Mesenchymal stem cell (in vitro differentiated cells and primary cell): ENCODE measurements around the gene CDA.

ENCODE experiments used
- DNase-seq: peaks from one replicate; pipeline ENCODE4 v3.0.0-alpha.2; 2013
- H2AFZ ChIP-seq: one replicate; pipeline ENCODE4 v1.6.1; 2013; ENCODE audit warnings: low read depth, mild to moderate bottlenecking, control low read depth, inconsistent platforms, low read length, moderate library complexity
- H2AK5ac ChIP-seq: 2 replicates; pipeline ENCODE4 v1.6.1; 2013; ENCODE audit warnings: low read length, moderate library complexity, mild to moderate bottlenecking, inconsistent platforms; ENCODE audit not compliant: severe bottlenecking
- H2BK120ac ChIP-seq: one replicate; pipeline ENCODE4 v1.6.1; 2013; ENCODE audit warnings: low read depth, mild to moderate bottlenecking, inconsistent platforms, low read length, moderate library complexity
- H2BK12ac ChIP-seq, 2 experiments: one replicate each; pipeline ENCODE4 v1.6.1; 2013; ENCODE audit warnings: inconsistent platforms in 2 of 2, low read length in 2 of 2, mild to moderate bottlenecking in 2 of 2, moderate library complexity in 2 of 2, control low read depth in 1 of 2
- H2BK15ac ChIP-seq: one replicate; pipeline ENCODE4 v1.6.1; 2013; ENCODE audit warnings: mild to moderate bottlenecking, low read depth, inconsistent platforms; ENCODE audit not compliant: poor library complexity, severe bottlenecking
- H2BK5ac ChIP-seq: 2 replicates; pipeline ENCODE4 v1.6.1; 2013; ENCODE audit warnings: low read depth, mild to moderate bottlenecking, low read length, control low read depth, inconsistent platforms; ENCODE audit not compliant: poor library complexity, severe bottlenecking
- H3K14ac ChIP-seq, 2 experiments: one replicate each; pipeline ENCODE4 v1.6.1; 2013; ENCODE audit warnings: inconsistent platforms in 2 of 2, low read length in 2 of 2, control low read depth in 1 of 2, mild to moderate bottlenecking in 1 of 2, moderate library complexity in 1 of 2
- H3K18ac ChIP-seq, 2 experiments: one replicate each; pipeline ENCODE4 v1.6.1; 2013; ENCODE audit warnings: inconsistent platforms in 2 of 2, low read length in 2 of 2, control low read depth in 1 of 2, low read depth in 1 of 2, mild to moderate bottlenecking in 1 of 2
- H3K23ac ChIP-seq, 2 experiments: one replicate each; pipeline ENCODE4 v1.6.1; 2013; ENCODE audit warnings: inconsistent platforms in 2 of 2, low read length in 2 of 2, mild to moderate bottlenecking in 2 of 2, moderate library complexity in 2 of 2, control low read depth in 1 of 2
- H3K27ac ChIP-seq: 2 replicates; pipeline ENCODE4 v1.5.1; 2013; ENCODE audit warnings: mild to moderate bottlenecking, moderate library complexity, low read length, control low read depth, inconsistent platforms; ENCODE audit not compliant: poor library complexity, severe bottlenecking
- H3K27me3 ChIP-seq, 2 experiments: 2 replicates each; pipeline versions ENCODE4 v1.6.1 to v1.7.0; 2013; ENCODE audit warnings: low read length in 2 of 2, mild to moderate bottlenecking in 2 of 2, moderate library complexity in 2 of 2, control low read depth in 1 of 2, inconsistent platforms in 1 of 2; ENCODE audit not compliant: control insufficient read depth in 1 of 2, insufficient read depth in 1 of 2
- H3K36me3 ChIP-seq, 2 experiments: 2 replicates each; pipeline versions ENCODE4 v1.6.1 to v1.7.0; 2013; ENCODE audit warnings: low read length in 2 of 2, control low read depth in 1 of 2, inconsistent platforms in 1 of 2, low read depth in 1 of 2, mild to moderate bottlenecking in 1 of 2; ENCODE audit not compliant: insufficient read depth in 2 of 2, control insufficient read depth in 1 of 2
- H3K4ac ChIP-seq, 2 experiments: one replicate each; pipeline ENCODE4 v1.6.1; 2013; ENCODE audit warnings: inconsistent platforms in 2 of 2, low read length in 2 of 2, mild to moderate bottlenecking in 2 of 2, moderate library complexity in 2 of 2, control low read depth in 1 of 2, low read depth in 1 of 2
- H3K4me1 ChIP-seq: 2 replicates; pipeline ENCODE4 v1.6.1; 2013; ENCODE audit warnings: low read depth, low read length, control low read depth; ENCODE audit not compliant: control insufficient read depth, insufficient read depth
- H3K4me2 ChIP-seq: 2 replicates; pipeline ENCODE4 v1.6.1; 2013; ENCODE audit warnings: low read length, mild to moderate bottlenecking, inconsistent platforms; ENCODE audit not compliant: poor library complexity, severe bottlenecking
- H3K4me3 ChIP-seq, 2 experiments: 2 replicates each; pipeline versions ENCODE4 v1.5.1 to v1.7.0; 2013; ENCODE audit warnings: low read length in 2 of 2, mild to moderate bottlenecking in 2 of 2, control low read depth in 1 of 2, low read depth in 1 of 2; ENCODE audit not compliant: insufficient read depth in 1 of 2
- H3K79me1 ChIP-seq: replicated peaks from 2 replicates; pipeline ENCODE4 v1.6.1; 2013; ENCODE audit warnings: mild to moderate bottlenecking, control low read depth, low read length, inconsistent platforms; ENCODE audit not compliant: poor library complexity, severe bottlenecking
- H3K9ac ChIP-seq: 2 replicates; pipeline ENCODE4 v1.7.0; 2013; ENCODE audit warnings: mild to moderate bottlenecking, low read length, moderate library complexity
- H3K9me3 ChIP-seq: 2 replicates; pipeline ENCODE4 v1.7.0; 2013; ENCODE audit warnings: mild to moderate bottlenecking, low read length; ENCODE audit not compliant: control insufficient read depth
- H4K8ac ChIP-seq: one replicate; pipeline ENCODE4 v1.6.1; 2013; ENCODE audit warnings: inconsistent platforms, mild to moderate bottlenecking, low read length, moderate library complexity
- H4K91ac ChIP-seq: one replicate; pipeline ENCODE4 v1.6.1; 2013; ENCODE audit warnings: mild to moderate bottlenecking, low read length, inconsistent platforms
- WGBS: methylation state at CpG from one replicate; pipeline ENCODE4 v1.1.7; 2013; ENCODE audit warnings: mixed read lengths; 5-methylcytosine and 5-hydroxymethylcytosine counted together

CDA gene

GRCh38 chr1:20601129-20601825, 12.4 kb downstream of the CDA start:
- no peak overlapping the region for H3K27ac ChIP-seq
- H3K14ac ChIP-seq: no peak overlapping the region
- no peak overlapping the region for H2AK5ac ChIP-seq
- no peak overlapping the region for H3K4me2 ChIP-seq
- H3K4me3 ChIP-seq: no peak overlapping the region
- 57% methylated on average over 3 of the region's 5 CpGs for WGBS
- DNase-seq: no peak
- no peaks in the 10 kb centered on the region for H3K27me3 ChIP-seq
- H3K18ac ChIP-seq: no peak overlapping the region
- H3K9me3 ChIP-seq: no peaks in the 10 kb centered on the region
- H2BK15ac ChIP-seq: no peak overlapping the region
- no peak overlapping the region for H2BK12ac ChIP-seq
- H3K9ac ChIP-seq: no peak overlapping the region
- no peak overlapping the region for H2BK5ac ChIP-seq
- H4K8ac ChIP-seq: no peak overlapping the region
- no peaks in the 10 kb centered on the region for H3K36me3 ChIP-seq
- H3K4me1 ChIP-seq: peaks cover 8% of the 10 kb centered on the region
- no peak overlapping the region for H3K4ac ChIP-seq
- H3K79me1 ChIP-seq: no peaks in the 10 kb centered on the region
- no peak overlapping the region for H3K23ac ChIP-seq
- H4K91ac ChIP-seq: no peak overlapping the region
- H2AFZ ChIP-seq: no peak overlapping the region
- no peak overlapping the region for H2BK120ac ChIP-seq

- H3K27ac ChIP-seq: no peak overlapping the region
- no peak overlapping the region for H3K4me2 ChIP-seq
- H3K14ac ChIP-seq: no peak overlapping the region
- no peak overlapping the region for H3K23ac ChIP-seq
- no peak overlapping the region for H3K4ac ChIP-seq
- no peaks in the 10 kb centered on the region for H3K9me3 ChIP-seq
- H2AFZ ChIP-seq: no peak overlapping the region
- no peak overlapping the region for H3K9ac ChIP-seq
- no peak overlapping the region for H2BK5ac ChIP-seq
- no peaks in the 10 kb centered on the region for H3K36me3 ChIP-seq
- H2BK15ac ChIP-seq: no peak overlapping the region
- peak overlapping the region in 1 of 2 experiments; percentile 61 for H2BK12ac ChIP-seq
- 100% methylated on average over 4 of the region's 4 CpGs for WGBS
- H2AK5ac ChIP-seq: no peak overlapping the region
- no peak overlapping the region for H3K4me3 ChIP-seq
- no peak overlapping the region for H4K91ac ChIP-seq
- no peaks in the 10 kb centered on the region for H3K79me1 ChIP-seq
- peaks cover 8% of the 10 kb centered on the region for H3K4me1 ChIP-seq
- DNase-seq: no peak
- no peak overlapping the region for H2BK120ac ChIP-seq
- no peaks in the 10 kb centered on the region for H3K27me3 ChIP-seq
- no peak overlapping the region for H4K8ac ChIP-seq
- peak overlapping the region in 1 of 2 experiments; percentile 29 for H3K18ac ChIP-seq
Measured at GRCh38 chr1:20602851-20603450, 14.1 kb downstream of the CDA start.

GRCh38 chr1:20603504-20604464, 14.9 kb downstream of the CDA start:
- H2AK5ac ChIP-seq: peak overlapping the region; percentile 64
- no peaks in the 10 kb centered on the region for H3K36me3 ChIP-seq
- H2BK12ac ChIP-seq: peak overlapping the region in 1 of 2 experiments; percentile 61
- H3K4ac ChIP-seq: no peak overlapping the region
- H2BK120ac ChIP-seq: no peak overlapping the region
- peak overlapping the region; percentile 7 for H3K27ac ChIP-seq
- H3K23ac ChIP-seq: no peak overlapping the region
- H3K4me1 ChIP-seq: peaks cover 8% of the 10 kb centered on the region
- peak overlapping the region; percentile 29 for H3K9ac ChIP-seq
- peak; percentile 88 for DNase-seq
- H3K9me3 ChIP-seq: no peaks in the 10 kb centered on the region
- no peak overlapping the region for H3K4me2 ChIP-seq
- H3K27me3 ChIP-seq: no peaks in the 10 kb centered on the region
- H3K4me3 ChIP-seq: no peak overlapping the region
- no peak overlapping the region for H2AFZ ChIP-seq
- H3K79me1 ChIP-seq: no peaks in the 10 kb centered on the region
- peak overlapping the region; percentile 41 for H4K91ac ChIP-seq
- peak overlapping the region; percentile 71 for H4K8ac ChIP-seq
- no peak overlapping the region for H3K14ac ChIP-seq
- 51% methylated on average over 9 of the region's 9 CpGs for WGBS
- H2BK5ac ChIP-seq: no peak overlapping the region
- no peak overlapping the region for H2BK15ac ChIP-seq
- H3K18ac ChIP-seq: peak overlapping the region in 1 of 2 experiments; percentile 29

GRCh38 chr1:20604678-20605077, 15.8 kb downstream of the CDA start:
- 85% methylated on average over 7 of the region's 7 CpGs for WGBS
- peaks cover 8% of the 10 kb centered on the region for H3K4me1 ChIP-seq
- no peak overlapping the region for H2AFZ ChIP-seq
- H3K27ac ChIP-seq: no peak overlapping the region
- H2BK120ac ChIP-seq: no peak overlapping the region
- H3K4me3 ChIP-seq: no peak overlapping the region
- H3K4me2 ChIP-seq: no peak overlapping the region
- no peak overlapping the region for H2BK15ac ChIP-seq
- H3K4ac ChIP-seq: no peak overlapping the region
- H3K79me1 ChIP-seq: no peaks in the 10 kb centered on the region
- H2AK5ac ChIP-seq: no peak overlapping the region
- H2BK12ac ChIP-seq: no peak overlapping the region
- no peaks in the 10 kb centered on the region for H3K27me3 ChIP-seq
- no peaks in the 10 kb centered on the region for H3K9me3 ChIP-seq
- no peak overlapping the region for H4K8ac ChIP-seq
- DNase-seq: no peak
- no peak overlapping the region for H3K23ac ChIP-seq
- H4K91ac ChIP-seq: no peak overlapping the region
- no peak overlapping the region for H3K18ac ChIP-seq
- H3K36me3 ChIP-seq: no peaks in the 10 kb centered on the region
- no peak overlapping the region for H3K14ac ChIP-seq
- H2BK5ac ChIP-seq: no peak overlapping the region
- H3K9ac ChIP-seq: no peak overlapping the region
